OCI-LY3 (cell line): ENCODE data around the gene SND1.

ENCODE experiments used
- H2AFZ ChIP-seq: fragments of 200-600, 300-600 bp; shearing (Covaris generic); 2 replicates; pipeline ENCODE4 v1.6.0; 2014; ENCODE audit warnings: antibody characterized with exemption, low read depth, low read length
- H3K27ac ChIP-seq: fragments of 200-600, 300-600 bp; sonication (generic); 2 replicates; pipeline ENCODE4 v1.5.1; 2014; ENCODE audit warnings: mild to moderate bottlenecking, low read length, moderate library complexity, mixed read lengths
- H3K27me3 ChIP-seq: fragments of 200-600, 300-600 bp; sonication (generic); 2 replicates; pipeline ENCODE4 v1.6.1; 2014; ENCODE audit warnings: low read depth, low read length, mixed read lengths
- H3K36me3 ChIP-seq: fragments of 200-600, 300-600 bp; sonication (generic); replicated peaks from 2 replicates; pipeline ENCODE3; 2014; ENCODE audit warnings: low read depth, low read length, mixed read lengths
- H3K4me1 ChIP-seq: fragments of 300-600, 200-600 bp; sonication (generic); 2 replicates; pipeline ENCODE4 v1.6.1; 2014; ENCODE audit warnings: low read length, mixed read lengths
- H3K4me2 ChIP-seq: fragments of 200-600, 300-600 bp; sonication (generic); 2 replicates; pipeline ENCODE4 v1.6.1; 2014; ENCODE audit warnings: low read length, mixed read lengths
- H3K4me3 ChIP-seq: fragments of 300-600, 200-600 bp; sonication (generic); 2 replicates; pipeline ENCODE4 v1.5.1; 2014; ENCODE audit warnings: antibody characterized with exemption, mild to moderate bottlenecking, low read length, moderate library complexity
- H3K79me2 ChIP-seq: fragments of 300-600, 200-600 bp; shearing (Covaris generic); 2 replicates; pipeline ENCODE4 v1.6.1; 2014; ENCODE audit warnings: mild to moderate bottlenecking, low read length, mixed read lengths
- H3K9ac ChIP-seq: fragments of 300-600, 200-600 bp; shearing (Covaris generic); 2 replicates; pipeline ENCODE4 v1.6.0; 2014; ENCODE audit warnings: mild to moderate bottlenecking, low read length, moderate library complexity
- H3K9me3 ChIP-seq: fragments of 200-600, 300-600 bp; shearing (Covaris generic); 2 replicates; pipeline ENCODE4 v1.6.1; 2014; ENCODE audit warnings: low read length, mixed read lengths; ENCODE audit not compliant: insufficient read depth
- H4K20me1 ChIP-seq: fragments of 200-600, 300-600 bp; sonication (generic); 2 replicates; pipeline ENCODE4 v1.6.1; 2016; ENCODE audit warnings: low read length, mixed read lengths; ENCODE audit not compliant: insufficient read depth
- EZH2phosphoT487 ChIP-seq: fragments of 200-600 bp; shearing (Covaris generic); IDR thresholded peaks from 2 replicates; pipeline ENCODE4 v1.6.1; 2018; ENCODE audit warnings: antibody characterized with exemption, mixed run types, low read depth
- TF ChIP-seq, protein P1 (sequence below): fragments of 200-600, 300-600 bp; sonication (generic); IDR thresholded peaks from 2 replicates; pipeline ENCODE4 v1.5.1; 2014; ENCODE audit warnings: antibody characterized with exemption, low read length, low read depth

Gene SND1

GRCh38 chr7:127885843-127886242 lies 233.8 kb downstream of the SND1 start:
- H3K4me3 ChIP-seq = no peak overlapping the region
- no peak overlapping the region for H3K9ac ChIP-seq
- H3K36me3 ChIP-seq = peaks cover 30% of the 10 kb centered on the region
- peaks cover 42% of the 10 kb centered on the region for H4K20me1 ChIP-seq
- no peaks in the 10 kb centered on the region for H3K27me3 ChIP-seq
- H2AFZ ChIP-seq = no peak overlapping the region
- no peak overlapping the region for H3K27ac ChIP-seq
- H3K4me2 ChIP-seq = no peak overlapping the region
- no peaks in the 10 kb centered on the region for H3K4me1 ChIP-seq
- no peak for TF ChIP-seq EZH2phosphoT487
- TF ChIP-seq, protein P1, sequence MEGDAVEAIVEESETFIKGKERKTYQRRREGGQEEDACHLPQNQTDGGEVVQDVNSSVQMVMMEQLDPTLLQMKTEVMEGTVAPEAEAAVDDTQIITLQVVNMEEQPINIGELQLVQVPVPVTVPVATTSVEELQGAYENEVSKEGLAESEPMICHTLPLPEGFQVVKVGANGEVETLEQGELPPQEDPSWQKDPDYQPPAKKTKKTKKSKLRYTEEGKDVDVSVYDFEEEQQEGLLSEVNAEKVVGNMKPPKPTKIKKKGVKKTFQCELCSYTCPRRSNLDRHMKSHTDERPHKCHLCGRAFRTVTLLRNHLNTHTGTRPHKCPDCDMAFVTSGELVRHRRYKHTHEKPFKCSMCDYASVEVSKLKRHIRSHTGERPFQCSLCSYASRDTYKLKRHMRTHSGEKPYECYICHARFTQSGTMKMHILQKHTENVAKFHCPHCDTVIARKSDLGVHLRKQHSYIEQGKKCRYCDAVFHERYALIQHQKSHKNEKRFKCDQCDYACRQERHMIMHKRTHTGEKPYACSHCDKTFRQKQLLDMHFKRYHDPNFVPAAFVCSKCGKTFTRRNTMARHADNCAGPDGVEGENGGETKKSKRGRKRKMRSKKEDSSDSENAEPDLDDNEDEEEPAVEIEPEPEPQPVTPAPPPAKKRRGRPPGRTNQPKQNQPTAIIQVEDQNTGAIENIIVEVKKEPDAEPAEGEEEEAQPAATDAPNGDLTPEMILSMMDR = no peak
- no peaks in the 10 kb centered on the region for H3K9me3 ChIP-seq
- H3K79me2 ChIP-seq = peaks cover 35% of the 10 kb centered on the region

DNA sequence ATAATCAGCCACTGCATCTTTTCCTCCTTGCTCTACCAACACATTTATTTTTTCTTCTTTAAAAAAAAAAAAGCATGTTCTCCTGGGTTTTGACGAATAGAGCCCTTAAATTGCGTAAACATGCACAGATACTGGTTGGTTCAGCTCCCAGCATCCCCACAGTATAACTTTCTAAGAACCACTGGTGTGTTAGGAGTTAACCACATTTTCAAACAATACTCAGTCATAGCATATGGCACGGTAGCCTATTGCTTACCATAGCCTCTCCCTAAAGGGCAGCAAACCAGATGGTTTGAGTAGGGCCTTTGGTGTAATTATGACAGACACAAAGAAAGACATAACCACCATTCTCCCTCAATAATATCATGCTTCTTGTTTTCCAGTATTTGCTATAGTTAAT lies 234.3 kb downstream of the SND1 start:
- H3K9me3 ChIP-seq = no peaks in the 10 kb centered on the region
- peaks cover 43% of the 10 kb centered on the region for H4K20me1 ChIP-seq
- H3K27ac ChIP-seq = no peak overlapping the region
- peaks cover 33% of the 10 kb centered on the region for H3K36me3 ChIP-seq
- H3K4me3 ChIP-seq = no peak overlapping the region
- H2AFZ ChIP-seq = no peak overlapping the region
- no peak overlapping the region for H3K4me2 ChIP-seq
- TF ChIP-seq, protein P1 = no peak
- TF ChIP-seq EZH2phosphoT487 = no peak
- peaks cover 37% of the 10 kb centered on the region for H3K79me2 ChIP-seq
- H3K4me1 ChIP-seq = no peaks in the 10 kb centered on the region
- H3K27me3 ChIP-seq = no peaks in the 10 kb centered on the region
- H3K9ac ChIP-seq = no peak overlapping the region

DNA sequence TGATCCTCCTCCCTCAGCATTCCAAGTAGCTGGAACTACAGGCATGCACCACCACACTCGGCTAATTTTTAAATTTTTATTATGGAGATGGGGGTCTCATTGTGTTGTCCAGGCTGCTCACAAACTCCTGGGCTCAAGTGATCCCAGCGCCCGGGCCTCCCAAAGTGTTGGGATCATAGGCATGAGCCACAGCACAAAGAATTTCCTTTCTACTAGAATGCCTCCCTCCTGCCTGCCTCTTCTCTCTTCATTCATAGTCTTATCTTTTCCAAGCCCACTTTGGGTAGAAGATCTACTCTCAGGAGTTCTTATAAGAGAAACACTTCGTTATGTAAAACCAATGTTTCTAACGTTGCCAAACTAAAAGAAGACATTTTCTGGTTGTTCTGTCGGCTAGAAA lies 235.1 kb downstream of the SND1 start:
- Histone ChIP-seq H3K36me3 (peaks cover 41% of the 10 kb centered on the region), H3K4me3 (no peak overlapping the region), H3K27me3 (no peaks in the 10 kb centered on the region), H3K27ac (no peak overlapping the region), H3K4me1 (peaks cover 2% of the 10 kb centered on the region), H3K9me3 (no peaks in the 10 kb centered on the region), H4K20me1 (peaks cover 52% of the 10 kb centered on the region), H3K79me2 (peaks cover 37% of the 10 kb centered on the region), H3K9ac (no peak overlapping the region), H2AFZ (no peak overlapping the region), H3K4me2 (no peak overlapping the region)
- TF ChIP-seq, protein P1 = no peak
- no peak for TF ChIP-seq EZH2phosphoT487

GRCh38 chr7:127887631-127888030 lies 235.6 kb downstream of the SND1 start:
- H4K20me1 ChIP-seq = peaks cover 57% of the 10 kb centered on the region
- no peak overlapping the region for H3K4me3 ChIP-seq
- peaks cover 42% of the 10 kb centered on the region for H3K79me2 ChIP-seq

More at GRCh38 chr7:127887631-127888030, 235.6 kb downstream of the SND1 start:
- TF ChIP-seq, protein P1 = no peak
- TF ChIP-seq EZH2phosphoT487 = no peak
- no peaks in the 10 kb centered on the region for H3K9me3 ChIP-seq
- H3K4me1 ChIP-seq = peaks cover 7% of the 10 kb centered on the region
- H3K27me3 ChIP-seq = no peaks in the 10 kb centered on the region
- no peak overlapping the region for H3K27ac ChIP-seq
- H3K9ac ChIP-seq = no peak overlapping the region
- no peak overlapping the region for H2AFZ ChIP-seq
- H3K36me3 ChIP-seq = peaks cover 46% of the 10 kb centered on the region
- no peak overlapping the region for H3K4me2 ChIP-seq
